SK-N-DZ (cell line): Measurements from ENCODE around the gene SEC22C.

Experiments used
- DNase-seq: peaks from one replicate; pipeline ENCODE4 v3.0.0-alpha.2; 2015; ENCODE audit warnings: low spot score

The SEC22C gene

DNA sequence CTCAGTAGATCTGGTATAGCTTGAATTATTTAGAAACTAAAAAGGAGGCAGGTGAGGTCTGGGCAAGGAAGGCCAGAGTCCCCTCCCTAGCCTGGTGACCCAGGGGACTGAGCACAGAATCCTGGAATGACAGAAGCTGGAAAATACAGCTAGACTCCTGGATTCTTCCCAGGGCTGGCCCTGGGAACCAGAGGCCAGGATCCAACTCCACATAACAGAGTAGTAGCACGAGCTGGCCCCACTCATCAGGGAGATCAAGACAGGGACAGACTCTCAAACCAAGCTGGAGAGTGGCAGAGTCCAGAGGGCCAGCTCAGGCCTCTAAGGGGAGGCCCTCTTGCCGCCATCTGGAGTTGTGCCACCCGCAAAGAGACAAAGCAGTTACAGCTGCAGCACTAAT lies 68.6 kb downstream of the SEC22C start:
- DNase-seq = no peak

DNA sequence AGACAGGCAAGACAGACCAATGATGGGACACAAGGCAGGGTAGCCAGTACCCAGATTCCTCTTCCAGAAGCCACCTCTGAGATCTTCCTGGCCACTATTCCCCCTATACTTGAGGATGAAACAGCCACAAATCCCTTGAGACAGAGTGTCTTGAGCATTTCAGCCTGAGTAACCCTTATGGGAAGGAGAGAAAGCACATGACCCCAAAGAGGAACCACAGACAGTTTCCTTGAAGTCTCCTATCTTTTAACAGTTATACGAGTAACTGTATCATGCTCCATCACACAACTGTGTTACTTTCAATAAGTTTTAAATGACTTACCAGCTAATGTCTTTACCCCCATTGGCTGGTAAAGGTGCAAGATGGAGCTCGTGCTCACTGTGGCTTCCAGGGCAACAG lies 70.0 kb downstream of the SEC22C start:
- DNase-seq = no peak

DNA sequence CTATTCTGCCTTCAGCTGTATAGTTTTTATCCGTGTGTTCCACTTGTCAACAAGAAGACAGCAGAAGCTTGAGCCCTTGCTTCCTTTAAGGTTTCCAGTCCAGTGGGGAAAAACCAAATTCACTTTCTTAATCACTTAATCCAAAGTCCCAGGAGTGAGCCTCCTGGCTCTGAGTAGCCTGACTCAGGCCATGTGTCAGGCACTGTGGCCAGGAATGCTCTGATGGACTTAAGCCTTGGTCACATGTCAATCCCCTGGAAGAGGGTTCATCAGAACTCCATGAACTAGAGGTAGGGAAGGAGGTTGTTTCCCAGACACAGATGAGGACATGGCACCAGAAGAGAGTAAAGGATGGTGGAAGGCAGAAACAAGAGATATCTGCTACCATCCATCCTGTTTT lies 70.6 kb downstream of the SEC22C start:
- DNase-seq = no peak

DNA sequence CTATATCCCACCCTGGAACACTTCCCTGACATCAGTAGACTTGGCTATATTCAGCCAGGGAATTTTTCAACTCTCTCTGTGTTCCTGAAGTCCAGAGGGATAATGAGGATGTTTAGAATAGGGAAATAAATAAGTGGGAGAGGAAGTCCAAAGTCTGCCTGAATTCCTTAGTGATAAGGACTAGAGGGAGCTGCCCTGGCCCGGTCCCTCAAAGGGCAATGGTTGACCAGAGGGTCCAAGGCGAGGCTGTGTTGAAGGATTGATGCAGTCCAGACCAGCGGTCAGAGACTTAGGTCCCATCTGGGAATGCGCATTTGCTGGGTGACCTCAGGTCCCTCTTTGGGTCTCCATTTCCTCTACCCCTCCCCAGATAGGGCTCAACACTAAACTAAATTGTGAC lies 71.4 kb downstream of the SEC22C start:
- no peak for DNase-seq

DNA sequence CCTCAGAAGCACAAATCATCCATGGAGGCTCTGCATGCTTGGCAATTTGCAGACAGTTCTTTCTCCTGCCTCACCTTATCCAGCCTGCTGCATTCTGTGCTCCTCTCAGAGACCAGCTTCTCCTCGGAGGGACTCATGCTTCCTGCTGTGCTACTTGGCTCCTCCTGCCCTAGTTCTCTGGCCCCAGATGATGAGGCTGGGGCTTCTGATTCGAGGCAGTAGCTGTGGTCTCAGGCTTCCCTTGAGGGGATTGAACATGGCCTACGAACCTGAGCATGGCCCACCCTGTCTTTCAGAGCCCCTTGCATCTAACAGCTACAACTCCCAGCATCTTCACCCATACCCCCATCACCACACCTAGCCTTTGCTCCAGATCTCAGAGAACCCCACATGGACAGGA lies 72.7 kb downstream of the SEC22C start:
- no peak for DNase-seq

DNA sequence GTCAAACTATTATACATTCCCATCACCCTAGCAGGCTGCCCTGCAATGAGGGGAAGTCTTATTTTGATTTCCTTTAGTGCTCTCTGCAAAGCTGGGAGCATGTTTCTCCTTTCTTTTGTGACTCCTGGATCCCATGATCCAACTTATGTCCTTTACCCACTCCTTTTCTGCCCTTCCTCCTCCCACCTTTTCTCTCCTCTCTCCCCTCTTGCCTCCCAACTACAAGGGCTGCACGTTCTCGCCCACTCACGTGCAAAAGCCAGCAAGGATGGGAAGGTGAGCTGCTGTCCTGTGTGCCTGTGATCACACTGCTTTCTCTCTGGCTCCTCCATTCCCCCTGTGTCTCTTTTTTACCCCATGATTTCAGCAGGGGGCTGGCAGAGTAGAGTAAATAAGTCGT lies 73.2 kb downstream of the SEC22C start:
- DNase-seq = no peak

DNA sequence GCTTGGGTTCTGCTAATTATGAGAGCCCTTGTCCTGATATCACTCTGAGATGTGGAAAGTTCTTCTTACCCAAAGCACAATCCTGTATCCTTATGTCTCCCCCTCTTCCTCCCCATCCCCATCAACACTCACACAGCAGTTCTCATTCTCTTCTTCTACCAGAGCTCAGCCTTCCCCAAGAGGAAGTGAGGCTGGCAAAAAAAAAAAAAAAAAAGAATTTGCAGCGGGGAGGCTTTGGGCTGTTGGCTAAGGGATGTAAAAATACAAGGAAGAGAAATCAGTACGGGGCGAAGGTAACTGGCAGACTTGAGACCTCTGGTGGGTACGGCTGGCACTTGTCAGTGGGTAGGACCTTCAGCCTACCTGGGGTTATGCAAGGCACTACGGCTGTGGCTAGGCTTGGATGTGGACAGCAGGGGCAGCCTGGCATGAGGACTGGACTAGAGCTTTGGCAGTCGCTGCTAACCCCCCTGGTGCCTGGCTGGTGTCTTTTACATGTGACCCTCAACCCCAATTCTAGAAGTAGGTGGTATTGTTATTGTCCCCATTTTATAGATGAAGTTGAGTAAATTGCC lies 73.9 kb downstream of the SEC22C start:
- no peak for DNase-seq

DNA sequence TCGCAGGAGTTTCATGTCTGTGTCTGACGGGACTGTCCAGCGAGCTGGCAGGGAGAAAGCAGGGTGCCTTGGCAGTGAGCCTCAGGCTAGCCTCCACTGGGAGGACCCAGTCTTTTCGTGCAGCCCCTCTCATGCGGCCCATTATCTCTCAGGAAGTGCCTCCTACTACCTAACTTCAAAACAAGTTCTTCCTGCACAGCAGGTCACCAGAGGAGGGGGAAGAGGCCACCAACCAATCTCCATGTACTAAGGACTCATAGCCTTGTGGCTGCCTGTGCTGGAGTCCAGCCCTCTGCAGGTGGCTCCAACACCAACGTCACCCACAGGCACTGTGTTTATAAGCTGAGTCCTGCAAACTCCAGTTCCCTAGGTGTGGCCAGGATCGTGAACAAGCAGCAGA lies 74.5 kb downstream of the SEC22C start:
- no peak for DNase-seq

DNA sequence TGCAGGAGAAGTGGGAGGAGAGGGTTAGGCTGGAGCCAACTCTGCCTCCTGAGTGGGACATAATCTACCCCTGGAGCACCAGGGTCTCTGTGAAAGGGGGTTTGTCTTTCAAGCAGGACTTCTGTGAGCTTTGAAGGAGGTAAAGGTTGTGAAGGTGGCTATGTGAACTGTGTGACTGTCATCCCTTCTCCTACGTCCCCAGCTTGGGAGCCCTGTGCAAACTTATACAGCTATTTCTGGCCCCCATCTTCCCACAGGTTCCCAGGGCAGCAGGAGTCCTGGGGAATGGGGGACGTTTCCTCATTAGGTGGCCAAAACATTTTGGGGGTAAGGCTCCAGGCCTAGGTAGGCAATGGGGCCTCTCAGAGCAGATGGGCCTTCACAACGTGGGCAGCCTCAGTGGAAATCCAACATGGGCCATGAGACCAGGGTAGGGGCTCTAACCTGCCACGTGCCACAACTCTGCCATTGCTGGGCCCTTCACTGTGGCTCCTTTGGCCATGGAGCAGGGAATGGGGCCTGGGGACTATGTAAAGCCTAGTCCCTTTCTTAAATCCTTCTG lies 75.8 kb downstream of the SEC22C start:
- DNase-seq = no peak

DNA sequence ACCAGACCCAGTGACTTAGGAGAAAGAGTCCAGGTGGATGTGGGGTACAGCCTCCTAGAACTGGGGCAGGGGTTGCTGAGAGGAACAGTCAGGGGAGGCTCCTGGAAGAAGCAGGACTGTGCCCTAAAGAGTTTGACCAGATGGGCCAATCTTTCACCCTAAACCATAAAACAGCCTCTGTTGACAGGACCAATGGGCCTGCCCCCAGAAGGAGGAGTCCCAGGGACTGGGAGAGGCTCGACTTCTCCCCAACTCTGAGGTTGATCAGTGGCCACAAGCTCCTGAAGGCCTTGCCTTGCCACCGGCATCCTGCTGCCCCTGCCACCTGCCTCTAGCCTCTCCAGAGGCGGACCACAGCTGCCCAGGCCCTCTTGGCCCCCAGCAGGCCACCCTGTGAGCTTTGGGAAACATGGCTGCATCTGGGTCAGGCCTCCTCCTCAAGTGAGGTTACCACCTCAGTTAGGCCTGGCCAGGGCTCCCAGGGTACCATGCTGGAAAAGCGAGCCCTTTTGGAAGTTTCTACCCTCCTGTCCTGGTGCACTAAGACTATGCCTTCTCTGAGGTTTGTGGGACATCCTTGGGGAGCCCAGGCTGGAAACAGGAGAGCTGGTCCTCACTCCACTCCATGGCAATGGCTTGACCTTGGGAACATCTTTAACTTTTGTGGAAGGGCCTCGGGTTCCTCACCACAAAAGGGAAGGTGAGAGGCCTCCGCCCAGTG lies 76.5 kb downstream of the SEC22C start:
- no peak for DNase-seq

DNA sequence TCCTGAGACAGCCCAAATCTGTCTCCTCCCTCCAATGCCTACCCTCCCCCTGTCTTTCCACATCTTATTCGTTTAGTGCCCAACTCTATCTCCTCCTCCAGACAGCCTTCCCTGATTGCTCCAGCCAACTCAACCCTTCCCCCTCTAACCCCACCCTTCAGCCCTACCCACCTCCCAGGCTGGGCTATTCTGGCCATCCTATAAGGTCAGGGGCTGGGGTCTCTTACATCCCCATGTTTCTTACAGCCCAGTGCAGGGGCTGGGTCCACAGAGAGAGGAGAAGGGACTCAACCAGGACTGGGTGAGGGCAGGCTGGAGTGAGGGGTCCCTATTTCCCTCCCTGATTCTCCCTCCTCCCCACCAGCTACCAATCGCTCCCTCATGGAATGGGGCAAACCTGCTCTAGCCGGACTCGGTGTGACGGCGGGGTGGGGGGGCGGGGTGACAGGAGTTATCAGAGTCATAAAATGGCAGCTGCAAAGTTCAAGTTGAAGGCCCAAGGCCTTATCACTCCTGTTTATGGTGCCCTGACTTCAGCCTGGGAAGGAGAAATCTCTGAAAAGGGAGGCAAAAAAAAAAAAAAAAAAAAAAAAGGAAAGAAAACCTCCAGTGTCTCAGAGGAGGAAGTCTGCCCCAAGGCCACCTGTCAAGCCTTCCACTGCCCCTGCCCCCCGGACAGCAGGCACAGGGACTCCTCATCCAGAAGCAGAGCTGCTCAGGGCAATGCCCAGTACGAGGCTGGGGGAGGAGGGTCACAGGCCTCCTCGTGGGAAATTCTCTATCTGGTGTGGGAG lies 77.2 kb downstream of the SEC22C start:
- DNase-seq = no peak

DNA sequence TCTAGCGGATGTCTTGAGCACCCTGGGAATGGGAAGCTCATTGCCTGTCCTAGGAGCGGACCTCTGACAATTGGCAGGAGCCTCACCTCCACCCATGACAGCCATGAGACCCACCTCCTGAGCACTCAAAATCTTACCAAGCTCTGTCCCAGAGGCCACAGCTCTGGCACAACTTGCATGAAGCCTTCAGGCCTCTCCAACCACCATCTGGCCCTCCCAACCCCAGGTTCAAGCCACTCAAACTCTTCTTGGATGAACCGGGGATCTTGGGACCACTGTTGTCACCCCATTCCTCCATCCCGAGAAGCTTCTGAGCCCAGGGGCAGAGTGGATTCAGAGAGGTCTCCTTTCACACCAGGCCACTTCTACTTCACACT lies 77.8 kb downstream of the SEC22C start:
- DNase-seq = no peak

DNA sequence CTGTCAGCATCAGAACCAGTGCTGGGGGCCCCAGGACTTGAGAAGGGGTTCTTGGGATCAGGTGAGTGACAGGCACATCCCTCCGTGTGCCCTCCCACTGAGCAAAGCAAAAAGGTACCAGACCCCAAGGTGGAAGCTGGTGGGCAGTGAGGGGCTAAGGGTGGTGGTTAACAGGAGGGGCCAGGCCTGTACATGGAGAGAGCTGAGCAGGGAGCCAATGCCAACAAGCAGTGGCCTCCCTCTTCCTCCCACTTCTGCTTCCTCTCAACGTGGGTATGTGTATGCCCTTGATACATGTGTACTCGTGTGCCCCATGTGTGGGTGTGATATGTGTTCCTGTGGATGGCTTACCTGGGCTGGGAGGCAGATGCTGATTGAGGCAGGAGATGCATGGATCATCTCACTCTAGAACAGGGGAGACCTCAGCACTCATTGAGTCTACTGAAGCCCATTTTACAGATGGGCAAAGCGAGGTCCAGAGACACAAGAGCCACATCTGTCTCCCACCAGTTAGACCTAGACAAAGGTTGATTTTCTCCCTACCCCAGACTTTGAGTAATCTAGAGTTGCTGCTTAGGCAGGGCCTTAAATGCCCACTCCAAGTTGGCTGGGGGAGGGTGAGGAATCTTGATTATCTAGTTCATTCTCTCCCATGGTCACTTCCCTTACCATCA lies 78.4 kb downstream of the SEC22C start:
- no peak for DNase-seq

DNA sequence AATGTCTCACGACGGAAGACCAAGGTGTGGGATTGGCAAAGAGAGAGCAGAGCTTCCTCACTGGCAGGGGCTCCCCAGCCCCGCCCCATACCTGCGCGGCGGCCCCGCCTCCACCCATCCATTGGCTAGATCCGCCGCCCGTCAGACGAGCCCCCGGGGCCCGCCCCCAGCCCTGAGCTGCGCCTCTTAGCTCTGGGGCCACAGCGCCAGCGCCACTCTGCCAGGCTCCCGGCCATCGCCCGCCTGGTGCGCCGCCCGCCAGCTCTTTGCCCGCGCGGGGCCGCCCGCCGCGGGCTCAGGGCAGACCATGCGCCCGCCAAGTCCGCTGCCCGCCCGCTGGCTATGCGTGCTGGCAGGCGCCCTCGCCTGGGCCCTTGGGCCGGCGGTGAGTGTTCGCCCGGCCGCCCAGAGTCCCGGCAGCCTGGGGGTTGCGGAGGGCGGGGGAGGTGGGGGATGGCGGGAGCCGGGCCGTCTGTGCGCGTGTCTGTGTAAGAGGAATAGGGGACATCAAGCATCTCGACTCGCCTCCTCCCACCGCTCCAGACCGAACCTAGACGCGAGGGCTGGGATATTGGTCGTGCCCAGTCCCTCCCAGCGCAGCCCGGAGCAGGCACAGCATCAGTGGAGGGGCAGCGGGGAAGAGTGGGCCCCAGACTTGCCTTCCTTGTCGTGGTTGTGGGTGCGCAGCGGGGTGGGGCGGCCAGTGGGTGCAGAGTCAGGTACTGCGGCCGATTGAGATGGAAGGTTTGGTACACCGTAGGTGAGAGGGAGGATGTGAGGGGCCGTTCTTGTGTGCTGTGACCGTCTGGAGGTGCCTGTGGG lies 79.1 kb downstream of the SEC22C start, which contains the start of gene VIPR1:
TSS of gene VIPR1 (plus strand) at position 215 of the 822 bp plus-strand sequence. CDS start at position 308, 93 bp downstream.
- DNase-seq = peak; percentile 9

DNA sequence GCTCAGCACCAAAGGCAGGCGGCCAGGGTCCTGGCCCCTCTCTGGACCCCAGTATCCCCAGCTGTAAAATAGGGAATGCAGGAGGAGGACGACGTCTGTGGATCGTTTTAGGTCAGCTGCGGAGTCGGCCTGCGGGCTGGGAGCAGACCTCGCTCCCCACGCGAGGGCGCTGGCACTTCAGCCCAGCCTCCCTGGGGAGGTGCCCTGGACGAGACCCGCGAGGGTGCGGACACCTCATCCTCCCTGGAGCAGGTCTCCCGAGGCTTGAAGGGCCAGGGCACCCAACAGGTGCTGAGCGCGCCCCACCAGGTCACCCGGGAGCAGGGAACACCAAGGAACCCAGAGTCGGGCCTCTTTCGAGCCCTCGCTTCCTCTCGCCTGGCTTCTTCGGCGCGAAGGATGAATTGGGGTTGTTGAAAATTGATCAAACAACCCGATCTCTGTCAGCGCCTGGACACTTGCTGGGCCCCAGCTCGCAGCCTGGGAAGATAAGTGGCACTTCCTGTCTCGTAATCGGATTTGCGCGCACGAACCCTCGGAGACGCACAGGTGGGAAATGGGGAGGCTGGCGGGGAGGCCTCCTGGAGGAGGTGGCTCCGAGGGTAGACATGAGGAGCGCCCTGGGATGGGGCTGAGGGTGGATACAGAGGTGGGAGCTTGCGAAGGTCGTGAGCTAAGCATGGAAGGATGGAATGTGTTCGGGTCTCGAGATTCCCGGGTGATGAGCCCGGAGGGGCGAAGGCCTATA lies 79.9 kb downstream of the SEC22C start:
- DNase-seq = peak; percentile 10

DNA sequence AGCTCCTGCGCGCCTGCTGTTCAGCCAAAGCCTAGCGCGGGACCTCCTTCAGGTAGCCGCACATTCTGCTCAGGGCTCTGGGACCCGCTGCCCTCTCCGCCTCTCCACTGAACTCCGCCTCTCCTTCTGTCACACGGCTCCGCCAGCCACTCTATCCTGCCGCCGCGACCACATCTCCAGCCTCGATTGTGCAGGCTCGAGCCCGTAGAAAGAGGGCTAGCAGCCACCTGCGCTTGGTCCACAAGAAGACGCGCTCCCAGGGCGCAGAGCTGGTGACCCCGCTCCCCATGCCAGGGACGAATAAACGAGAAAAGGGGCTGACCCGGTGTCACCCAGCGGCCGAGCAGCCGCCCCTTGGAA lies 80.5 kb downstream of the SEC22C start:
- DNase-seq = no peak

DNA sequence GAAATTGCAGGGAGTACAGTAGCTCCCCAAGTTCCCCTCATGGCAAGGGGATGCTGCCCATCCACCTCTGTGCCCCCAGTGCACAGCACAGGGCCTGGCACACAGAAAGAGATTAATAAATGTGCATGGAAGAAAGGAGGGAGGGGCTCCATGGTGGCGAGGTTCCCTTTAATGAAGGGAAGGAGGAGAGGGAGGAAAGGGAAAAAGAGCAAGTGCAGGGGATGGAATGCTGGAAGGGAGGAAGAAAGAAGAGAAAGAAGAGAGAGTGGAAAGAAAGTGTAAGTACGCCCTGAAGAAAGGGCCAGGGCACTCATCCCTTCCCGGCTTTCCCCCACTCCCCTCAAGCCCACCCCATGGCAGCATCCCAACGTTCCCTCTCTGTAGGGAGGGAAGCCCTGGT lies 80.9 kb downstream of the SEC22C start:
- no peak for DNase-seq

DNA sequence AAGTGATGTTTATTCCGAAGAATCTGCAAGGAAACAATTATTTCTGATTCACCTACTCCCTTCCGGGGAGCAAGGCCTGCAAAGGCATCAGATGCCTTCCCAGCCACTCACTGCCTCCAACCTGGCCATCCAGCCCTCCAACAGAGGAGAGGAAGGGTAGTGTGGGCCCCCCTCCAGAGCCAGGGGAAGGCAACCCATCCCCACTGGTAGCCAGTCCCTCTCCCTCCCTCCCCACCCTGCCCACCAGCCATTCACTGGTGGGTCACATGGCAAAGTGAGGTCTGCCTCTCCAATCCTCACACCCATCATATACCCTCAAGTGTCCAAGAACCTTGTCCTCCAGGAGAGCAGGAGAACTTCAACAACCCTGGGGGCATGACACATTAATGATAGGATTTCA lies 81.7 kb downstream of the SEC22C start:
- no peak for DNase-seq

DNA sequence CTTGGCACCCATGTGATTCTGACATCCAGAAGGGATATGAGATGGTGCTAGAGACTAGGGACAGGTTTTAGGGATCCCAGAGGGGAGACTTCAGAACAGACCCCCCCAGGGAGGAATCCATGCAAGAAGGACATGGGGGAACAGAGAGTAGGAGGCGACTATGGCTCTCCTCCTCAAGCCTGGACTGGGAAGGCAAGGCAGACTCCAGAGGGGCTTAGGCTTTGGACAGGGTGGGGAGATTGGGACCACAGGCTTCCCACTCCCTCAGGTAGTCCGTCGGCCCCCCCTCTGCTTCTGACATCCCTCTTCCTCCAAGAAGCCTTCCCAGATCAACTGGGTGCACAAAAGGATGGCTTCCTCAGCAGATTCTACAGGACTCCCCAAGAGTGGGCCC lies 82.3 kb downstream of the SEC22C start:
- DNase-seq = no peak

DNA sequence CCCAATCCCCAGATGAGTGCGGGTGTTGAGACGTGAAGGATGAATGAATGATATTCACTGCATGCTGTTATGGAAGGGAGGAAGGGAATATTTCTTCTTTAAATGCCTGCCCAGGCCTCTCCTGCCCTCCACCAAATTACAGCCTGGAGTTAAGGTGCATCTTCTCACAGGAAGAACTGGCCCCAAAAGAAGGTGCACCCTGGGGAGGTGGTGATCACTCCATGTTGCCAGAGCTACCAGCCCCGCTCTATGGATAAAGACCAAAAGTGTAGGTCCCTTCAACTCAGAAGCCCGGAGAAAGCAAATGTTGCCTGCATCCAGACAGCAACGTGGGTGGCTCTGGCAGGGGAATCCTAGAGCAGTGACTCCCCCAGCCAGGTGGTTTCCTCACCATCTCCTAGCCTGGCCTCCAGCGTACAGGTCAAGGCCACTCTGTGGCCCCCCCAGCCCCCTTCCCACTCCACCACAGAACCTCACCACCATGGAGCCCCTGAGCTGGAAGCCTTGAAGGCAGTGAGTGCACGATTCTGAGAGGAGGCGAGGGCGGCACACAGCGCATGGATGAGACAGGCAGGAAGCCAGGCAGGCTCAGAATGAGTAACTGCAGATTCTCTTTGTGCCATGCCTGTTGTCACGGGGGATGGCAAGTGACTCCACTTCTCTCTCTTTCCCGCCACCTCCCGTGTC lies 82.8 kb downstream of the SEC22C start:
- DNase-seq = no peak
